ENCODE measurements around the gene NFKB1.

DNA sequence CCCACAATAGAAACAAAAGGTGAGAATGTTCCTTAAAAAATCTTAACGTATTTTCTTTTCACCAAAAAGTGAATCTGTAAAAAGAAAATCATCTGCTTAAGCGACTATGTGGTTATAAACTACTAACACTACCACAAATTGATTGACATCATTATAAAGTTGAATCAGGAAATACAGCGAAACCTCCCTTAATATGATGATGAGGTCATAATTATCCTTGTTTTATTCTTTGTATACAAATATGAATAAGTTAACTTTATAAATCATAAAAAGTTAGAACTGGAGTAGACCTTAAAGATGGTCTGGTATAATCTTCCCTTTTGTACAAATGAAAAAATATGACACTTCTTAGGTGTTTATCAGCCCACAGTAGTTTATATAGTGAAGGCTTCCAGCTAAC is 35.6 kb downstream of the NFKB1 start:
- TF ChIP-seq CTCF (IDR thresholded peaks at IDR 0.05; ENCODE audit: insufficient read depth, low read length) = no peak
- TF ChIP-seq SPI1 (IDR thresholded peaks at IDR 0.05; ENCODE audit: borderline replicate concordance, low read depth) = no peak
- TF ChIP-seq, protein P1, sequence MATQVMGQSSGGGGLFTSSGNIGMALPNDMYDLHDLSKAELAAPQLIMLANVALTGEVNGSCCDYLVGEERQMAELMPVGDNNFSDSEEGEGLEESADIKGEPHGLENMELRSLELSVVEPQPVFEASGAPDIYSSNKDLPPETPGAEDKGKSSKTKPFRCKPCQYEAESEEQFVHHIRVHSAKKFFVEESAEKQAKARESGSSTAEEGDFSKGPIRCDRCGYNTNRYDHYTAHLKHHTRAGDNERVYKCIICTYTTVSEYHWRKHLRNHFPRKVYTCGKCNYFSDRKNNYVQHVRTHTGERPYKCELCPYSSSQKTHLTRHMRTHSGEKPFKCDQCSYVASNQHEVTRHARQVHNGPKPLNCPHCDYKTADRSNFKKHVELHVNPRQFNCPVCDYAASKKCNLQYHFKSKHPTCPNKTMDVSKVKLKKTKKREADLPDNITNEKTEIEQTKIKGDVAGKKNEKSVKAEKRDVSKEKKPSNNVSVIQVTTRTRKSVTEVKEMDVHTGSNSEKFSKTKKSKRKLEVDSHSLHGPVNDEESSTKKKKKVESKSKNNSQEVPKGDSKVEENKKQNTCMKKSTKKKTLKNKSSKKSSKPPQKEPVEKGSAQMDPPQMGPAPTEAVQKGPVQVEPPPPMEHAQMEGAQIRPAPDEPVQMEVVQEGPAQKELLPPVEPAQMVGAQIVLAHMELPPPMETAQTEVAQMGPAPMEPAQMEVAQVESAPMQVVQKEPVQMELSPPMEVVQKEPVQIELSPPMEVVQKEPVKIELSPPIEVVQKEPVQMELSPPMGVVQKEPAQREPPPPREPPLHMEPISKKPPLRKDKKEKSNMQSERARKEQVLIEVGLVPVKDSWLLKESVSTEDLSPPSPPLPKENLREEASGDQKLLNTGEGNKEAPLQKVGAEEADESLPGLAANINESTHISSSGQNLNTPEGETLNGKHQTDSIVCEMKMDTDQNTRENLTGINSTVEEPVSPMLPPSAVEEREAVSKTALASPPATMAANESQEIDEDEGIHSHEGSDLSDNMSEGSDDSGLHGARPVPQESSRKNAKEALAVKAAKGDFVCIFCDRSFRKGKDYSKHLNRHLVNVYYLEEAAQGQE (IDR thresholded peaks at IDR 0.05; ENCODE audit: insufficient replicate concordance, low read depth) = no peak
- no peak for TF ChIP-seq POLR2AphosphoS5 (IDR thresholded peaks at IDR 0.05; ENCODE audit: low read depth)
- TF ChIP-seq GABPA (IDR thresholded peaks at IDR 0.05; ENCODE audit: low read depth) = no peak
